ENCODE data around the gene TTBK2.

The TTBK2 gene

DNA sequence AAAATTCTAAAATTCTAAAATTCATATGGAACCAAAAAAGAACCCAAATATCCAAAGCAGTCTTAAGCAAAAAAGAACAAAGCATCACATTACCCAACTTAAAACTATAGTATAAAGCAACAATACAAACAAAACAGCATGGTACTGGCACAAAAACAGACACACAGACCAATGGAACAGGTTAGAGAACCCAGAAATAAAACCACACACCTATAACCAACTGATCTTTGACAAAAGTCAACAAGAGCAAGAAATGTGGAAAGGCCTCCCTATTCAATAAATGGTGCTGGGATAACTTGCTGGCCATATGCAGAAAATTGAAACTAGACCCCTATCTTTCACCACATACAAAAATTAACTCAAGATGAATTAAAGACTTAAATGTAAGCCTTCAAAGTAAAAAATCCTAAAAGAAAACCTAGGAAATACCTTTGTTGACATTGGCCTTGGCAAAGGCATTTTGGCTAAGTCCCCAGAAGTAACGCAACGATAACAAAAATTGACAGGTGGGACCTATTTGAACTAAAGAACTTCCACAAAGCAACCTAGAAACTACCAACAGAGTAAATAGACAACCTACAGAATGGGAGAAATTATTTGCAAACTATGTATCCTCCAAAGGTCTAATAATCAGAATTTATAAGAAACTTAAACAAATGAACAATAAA lies 56.9 kb downstream of the TTBK2 start:
- TF ChIP-seq, protein P1, sequence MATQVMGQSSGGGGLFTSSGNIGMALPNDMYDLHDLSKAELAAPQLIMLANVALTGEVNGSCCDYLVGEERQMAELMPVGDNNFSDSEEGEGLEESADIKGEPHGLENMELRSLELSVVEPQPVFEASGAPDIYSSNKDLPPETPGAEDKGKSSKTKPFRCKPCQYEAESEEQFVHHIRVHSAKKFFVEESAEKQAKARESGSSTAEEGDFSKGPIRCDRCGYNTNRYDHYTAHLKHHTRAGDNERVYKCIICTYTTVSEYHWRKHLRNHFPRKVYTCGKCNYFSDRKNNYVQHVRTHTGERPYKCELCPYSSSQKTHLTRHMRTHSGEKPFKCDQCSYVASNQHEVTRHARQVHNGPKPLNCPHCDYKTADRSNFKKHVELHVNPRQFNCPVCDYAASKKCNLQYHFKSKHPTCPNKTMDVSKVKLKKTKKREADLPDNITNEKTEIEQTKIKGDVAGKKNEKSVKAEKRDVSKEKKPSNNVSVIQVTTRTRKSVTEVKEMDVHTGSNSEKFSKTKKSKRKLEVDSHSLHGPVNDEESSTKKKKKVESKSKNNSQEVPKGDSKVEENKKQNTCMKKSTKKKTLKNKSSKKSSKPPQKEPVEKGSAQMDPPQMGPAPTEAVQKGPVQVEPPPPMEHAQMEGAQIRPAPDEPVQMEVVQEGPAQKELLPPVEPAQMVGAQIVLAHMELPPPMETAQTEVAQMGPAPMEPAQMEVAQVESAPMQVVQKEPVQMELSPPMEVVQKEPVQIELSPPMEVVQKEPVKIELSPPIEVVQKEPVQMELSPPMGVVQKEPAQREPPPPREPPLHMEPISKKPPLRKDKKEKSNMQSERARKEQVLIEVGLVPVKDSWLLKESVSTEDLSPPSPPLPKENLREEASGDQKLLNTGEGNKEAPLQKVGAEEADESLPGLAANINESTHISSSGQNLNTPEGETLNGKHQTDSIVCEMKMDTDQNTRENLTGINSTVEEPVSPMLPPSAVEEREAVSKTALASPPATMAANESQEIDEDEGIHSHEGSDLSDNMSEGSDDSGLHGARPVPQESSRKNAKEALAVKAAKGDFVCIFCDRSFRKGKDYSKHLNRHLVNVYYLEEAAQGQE (IDR thresholded peaks at IDR 0.05; ENCODE audit: low read depth) = no peak
- TF ChIP-seq, protein P2, sequence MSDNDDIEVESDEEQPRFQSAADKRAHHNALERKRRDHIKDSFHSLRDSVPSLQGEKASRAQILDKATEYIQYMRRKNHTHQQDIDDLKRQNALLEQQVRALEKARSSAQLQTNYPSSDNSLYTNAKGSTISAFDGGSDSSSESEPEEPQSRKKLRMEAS (IDR thresholded peaks at IDR 0.05) = no peak

DNA sequence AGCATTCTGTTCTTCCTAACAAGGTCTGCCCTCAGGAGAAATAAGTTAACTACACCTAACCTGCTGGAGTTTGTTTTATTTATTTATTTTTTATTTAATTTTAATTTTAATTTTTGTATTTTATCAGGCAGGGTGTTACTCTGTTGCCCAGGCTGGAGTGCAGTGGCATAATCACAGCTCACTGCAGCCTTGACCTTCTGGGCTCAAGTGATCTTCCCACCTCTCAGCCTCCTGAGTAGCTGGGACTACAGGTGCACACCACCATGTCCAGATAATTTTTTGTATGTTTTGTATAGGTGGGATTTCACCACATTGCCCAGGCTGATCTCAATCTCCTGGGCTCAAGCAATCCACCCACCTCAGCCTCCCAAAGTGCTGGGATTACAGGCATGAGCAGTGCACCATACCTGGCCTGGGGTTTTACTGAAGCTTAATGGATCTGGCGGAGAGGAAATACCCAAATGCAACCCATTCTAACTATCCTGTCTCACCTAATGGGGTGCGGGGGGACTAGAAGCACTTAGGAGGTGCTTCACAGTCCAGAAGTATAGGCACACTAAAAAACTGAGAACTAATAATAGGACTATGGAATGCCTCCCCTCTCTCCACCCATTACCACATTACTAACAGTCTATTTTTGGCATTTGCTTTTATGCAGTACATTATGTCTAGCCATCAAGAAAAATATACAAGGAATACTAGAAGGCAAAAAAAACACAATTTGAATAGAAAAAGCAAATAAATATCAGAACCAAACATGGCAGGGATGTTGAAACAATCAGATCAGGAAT lies 61.4 kb downstream of the TTBK2 start:
- TF ChIP-seq, protein P1 (IDR thresholded peaks at IDR 0.05; ENCODE audit: low read depth) = no peak
- TF ChIP-seq CEBPB (IDR thresholded peaks at IDR 0.05) (no peak), TAF1 (IDR thresholded peaks at IDR 0.05; ENCODE audit: low read depth) (no peak), TEAD4 (IDR thresholded peaks at IDR 0.05) (no peak), NFIC (IDR thresholded peaks at IDR 0.05) (no peak), ZBTB7A (IDR thresholded peaks at IDR 0.05; ENCODE audit: low read depth) (no peak), EP300 (IDR thresholded peaks at IDR 0.05; ENCODE audit: borderline replicate concordance) (no peak)
- TF ChIP-seq, protein P2 (IDR thresholded peaks at IDR 0.05) = no peak

DNA sequence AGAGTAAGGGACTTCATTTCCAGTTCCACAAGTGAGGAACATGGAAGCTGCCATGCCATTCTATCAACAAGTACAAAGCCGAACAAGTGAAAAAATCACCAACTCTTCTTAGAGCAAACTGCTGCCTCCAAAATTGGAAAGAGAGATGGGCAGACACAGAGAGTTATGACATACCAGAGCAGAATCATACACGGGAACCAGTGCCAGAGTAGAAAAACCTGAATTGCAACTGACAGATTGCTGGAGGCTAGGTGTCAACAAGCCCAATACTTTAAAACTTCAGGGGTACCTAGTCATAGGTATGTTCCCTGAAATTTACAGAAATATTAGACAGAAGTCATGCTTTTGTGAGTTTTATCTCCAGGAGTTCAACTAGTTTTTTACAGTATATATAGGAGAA lies 62.0 kb downstream of the TTBK2 start:
- TF ChIP-seq EP300 (IDR thresholded peaks at IDR 0.05; ENCODE audit: borderline replicate concordance) (no peak), TAF1 (IDR thresholded peaks at IDR 0.05; ENCODE audit: low read depth) (no peak), RAD21 (IDR thresholded peaks at IDR 0.05; ENCODE audit: low read depth) (no peak), TEAD4 (IDR thresholded peaks at IDR 0.05) (no peak), ZBTB7A (IDR thresholded peaks at IDR 0.05; ENCODE audit: low read depth) (no peak), TCF12 (IDR thresholded peaks at IDR 0.05; ENCODE audit: low read depth) (no peak), CREB1 (IDR thresholded peaks at IDR 0.05; ENCODE audit: low read depth) (no peak), YY1 (IDR thresholded peaks at IDR 0.05; ENCODE audit: low read depth) (no peak), NFIC (IDR thresholded peaks at IDR 0.05) (no peak), EGR1 (IDR thresholded peaks at IDR 0.05) (no peak), FOXM1 (IDR thresholded peaks at IDR 0.05; ENCODE audit: borderline replicate concordance, low read depth) (no peak), CEBPB (IDR thresholded peaks at IDR 0.05) (no peak)
- TF ChIP-seq, protein P2 (IDR thresholded peaks at IDR 0.05) = no peak
- TF ChIP-seq, protein P1 (IDR thresholded peaks at IDR 0.05; ENCODE audit: low read depth) = no peak
- TF ChIP-seq, protein P3, sequence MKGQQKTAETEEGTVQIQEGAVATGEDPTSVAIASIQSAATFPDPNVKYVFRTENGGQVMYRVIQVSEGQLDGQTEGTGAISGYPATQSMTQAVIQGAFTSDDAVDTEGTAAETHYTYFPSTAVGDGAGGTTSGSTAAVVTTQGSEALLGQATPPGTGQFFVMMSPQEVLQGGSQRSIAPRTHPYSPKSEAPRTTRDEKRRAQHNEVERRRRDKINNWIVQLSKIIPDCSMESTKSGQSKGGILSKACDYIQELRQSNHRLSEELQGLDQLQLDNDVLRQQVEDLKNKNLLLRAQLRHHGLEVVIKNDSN (IDR thresholded peaks at IDR 0.05) = no peak

DNA sequence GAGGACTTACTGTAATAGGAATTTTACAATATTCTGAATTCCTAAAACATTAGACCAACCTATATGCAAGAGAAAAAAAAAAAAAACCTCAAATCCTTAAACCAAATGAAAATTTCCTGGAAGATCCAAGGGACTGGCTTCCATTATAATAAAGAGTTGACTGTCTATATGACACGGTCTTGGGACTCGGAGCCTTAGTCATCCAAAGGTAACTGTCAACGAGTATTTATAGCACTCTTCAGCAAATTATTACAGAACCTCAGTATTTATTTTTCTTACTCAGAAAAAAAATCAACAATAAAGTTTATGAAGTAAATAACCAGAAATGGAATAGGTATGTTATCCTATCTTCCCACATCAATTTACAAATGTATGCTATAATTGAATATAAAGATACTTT lies 66.0 kb downstream of the TTBK2 start:
- no peak for TF ChIP-seq TAF1 (IDR thresholded peaks at IDR 0.05; ENCODE audit: low read depth)
- TF ChIP-seq, protein P3 (IDR thresholded peaks at IDR 0.05) = no peak
- TF ChIP-seq, protein P1 (IDR thresholded peaks at IDR 0.05; ENCODE audit: low read depth) = no peak

Data from Ishikawa (cell line).